Astrocyte (in vitro differentiated cells and primary cell): ENCODE measurements around the gene RTN1.

Experiments used
- CTCF ChIP-seq: IDR thresholded peaks from 2 replicates; pipeline ENCODE4 v1.5.1; 2011; ENCODE audit warnings: low read depth, mild to moderate bottlenecking, inconsistent platforms, low read length, moderate library complexity; ENCODE audit not compliant: insufficient read depth
- EZH2 ChIP-seq: IDR thresholded peaks from 2 replicates; pipeline ENCODE4 v1.6.1; 2012; ENCODE audit warnings: mild to moderate bottlenecking, low read length, inconsistent platforms; ENCODE audit not compliant: insufficient read depth

GRCh38 chr14:59846595-59846994 lies 24.0 kb downstream of the RTN1 start:
- no peak for TF ChIP-seq CTCF
- no peak for TF ChIP-seq EZH2
